Measurements from ENCODE around the gene APOBEC3F. TPM values are rescaled to one million over a fixed set of nuclear protein-coding genes. Genes with fewer than 3 reads are reported as not detected.

APOBEC3F gene
- total RNA-seq, 1 donor from 2014 or later = 5.3 TPM

DNA sequence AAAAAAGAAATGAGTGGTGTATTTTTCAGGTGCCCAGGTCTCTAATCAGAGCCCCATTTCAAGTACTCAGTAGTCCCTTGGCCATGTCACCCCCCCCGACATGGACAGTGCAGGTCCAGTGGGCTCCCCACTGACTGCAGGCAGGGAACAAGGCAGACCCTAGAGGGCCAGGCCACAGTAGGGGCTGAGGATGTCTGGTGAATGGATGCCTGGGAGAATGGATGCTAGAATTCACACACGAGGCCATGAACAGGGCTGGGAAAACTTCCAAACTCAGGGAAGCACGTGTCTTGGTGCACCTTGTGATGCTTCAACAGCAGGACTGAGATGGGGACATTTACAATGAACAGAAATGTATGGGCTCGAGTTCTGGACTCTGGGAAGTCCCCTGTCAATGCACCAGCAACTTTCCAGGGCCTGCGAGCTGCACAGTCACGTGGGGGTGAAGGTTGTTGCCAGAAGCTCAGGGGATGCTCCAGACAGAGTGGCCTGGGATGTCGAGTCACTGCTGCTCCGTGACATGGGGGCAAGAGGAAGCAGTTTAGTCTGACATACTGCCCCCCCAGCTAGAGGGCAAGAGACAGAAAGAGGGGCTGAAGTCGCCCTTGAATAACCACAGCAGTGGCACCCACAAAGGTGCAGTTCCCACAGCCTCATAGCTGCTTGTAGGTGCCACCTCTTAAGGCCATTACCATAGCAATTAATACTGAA lies 39.5 kb downstream of the APOBEC3F start:
- no peaks in the 10 kb centered on the region for H3K27me3 Mint-ChIP-seq (ENCODE audit: low read depth)
- H3K4me1 Mint-ChIP-seq (ENCODE audit: low read depth) = peaks cover 3% of the 10 kb centered on the region
- no peaks in the 10 kb centered on the region for H3K36me3 Mint-ChIP-seq (ENCODE audit: low read depth)
- no peak for DNase-seq (ENCODE audit: low spot score)
- H3K9me3 Mint-ChIP-seq (ENCODE audit: low read depth) = no peaks in the 10 kb centered on the region
- H3K27ac Mint-ChIP-seq (ENCODE audit: unreplicated experiment) = no peak overlapping the region
- H3K4me3 Mint-ChIP-seq (ENCODE audit: unreplicated experiment) = no peak overlapping the region
- TF ChIP-seq, protein P1, sequence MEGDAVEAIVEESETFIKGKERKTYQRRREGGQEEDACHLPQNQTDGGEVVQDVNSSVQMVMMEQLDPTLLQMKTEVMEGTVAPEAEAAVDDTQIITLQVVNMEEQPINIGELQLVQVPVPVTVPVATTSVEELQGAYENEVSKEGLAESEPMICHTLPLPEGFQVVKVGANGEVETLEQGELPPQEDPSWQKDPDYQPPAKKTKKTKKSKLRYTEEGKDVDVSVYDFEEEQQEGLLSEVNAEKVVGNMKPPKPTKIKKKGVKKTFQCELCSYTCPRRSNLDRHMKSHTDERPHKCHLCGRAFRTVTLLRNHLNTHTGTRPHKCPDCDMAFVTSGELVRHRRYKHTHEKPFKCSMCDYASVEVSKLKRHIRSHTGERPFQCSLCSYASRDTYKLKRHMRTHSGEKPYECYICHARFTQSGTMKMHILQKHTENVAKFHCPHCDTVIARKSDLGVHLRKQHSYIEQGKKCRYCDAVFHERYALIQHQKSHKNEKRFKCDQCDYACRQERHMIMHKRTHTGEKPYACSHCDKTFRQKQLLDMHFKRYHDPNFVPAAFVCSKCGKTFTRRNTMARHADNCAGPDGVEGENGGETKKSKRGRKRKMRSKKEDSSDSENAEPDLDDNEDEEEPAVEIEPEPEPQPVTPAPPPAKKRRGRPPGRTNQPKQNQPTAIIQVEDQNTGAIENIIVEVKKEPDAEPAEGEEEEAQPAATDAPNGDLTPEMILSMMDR (IDR thresholded peaks at IDR 0.05) = no peak

DNA sequence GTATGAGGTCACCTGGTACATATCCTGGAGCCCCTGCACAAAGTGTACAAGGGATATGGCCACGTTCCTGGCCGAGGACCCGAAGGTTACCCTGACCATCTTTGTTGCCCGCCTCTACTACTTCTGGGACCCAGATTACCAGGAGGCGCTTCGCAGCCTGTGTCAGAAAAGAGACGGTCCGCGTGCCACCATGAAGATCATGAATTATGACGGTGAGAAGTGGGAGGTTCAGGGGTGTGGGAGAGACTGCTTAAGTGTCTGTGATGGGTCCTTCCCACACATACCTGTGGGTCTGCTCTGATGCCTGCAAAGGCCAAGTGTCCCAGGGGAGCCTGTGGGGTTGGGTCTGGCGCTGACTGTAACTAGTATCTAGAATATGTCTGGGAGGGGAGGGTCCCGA lies 40.4 kb downstream of the APOBEC3F start:
- Mint-ChIP-seq H3K9me3 (ENCODE audit: low read depth) (no peaks in the 10 kb centered on the region), H3K36me3 (ENCODE audit: low read depth) (no peaks in the 10 kb centered on the region), H3K4me1 (ENCODE audit: low read depth) (peaks cover 3% of the 10 kb centered on the region), H3K27ac (ENCODE audit: unreplicated experiment) (no peak overlapping the region), H3K27me3 (ENCODE audit: low read depth) (peaks cover 2% of the 10 kb centered on the region), H3K4me3 (ENCODE audit: unreplicated experiment) (no peak overlapping the region)
- TF ChIP-seq, protein P1 (IDR thresholded peaks at IDR 0.05) = no peak
- no peak for DNase-seq (ENCODE audit: low spot score)

- Mint-ChIP-seq H3K27me3 (ENCODE audit: low read depth) (peaks cover 4% of the 10 kb centered on the region), H3K9me3 (ENCODE audit: low read depth) (no peaks in the 10 kb centered on the region), H3K4me3 (ENCODE audit: unreplicated experiment) (no peak overlapping the region), H3K27ac (ENCODE audit: unreplicated experiment) (no peak overlapping the region), H3K4me1 (ENCODE audit: low read depth) (peaks cover 3% of the 10 kb centered on the region), H3K36me3 (ENCODE audit: low read depth) (no peaks in the 10 kb centered on the region)
- DNase-seq (ENCODE audit: low spot score) = no peak
- TF ChIP-seq, protein P1 (IDR thresholded peaks at IDR 0.05) = no peak
These were observed 40.9 kb downstream of the APOBEC3F start for GRCh38 chr22:39081598-39081997.

DNA sequence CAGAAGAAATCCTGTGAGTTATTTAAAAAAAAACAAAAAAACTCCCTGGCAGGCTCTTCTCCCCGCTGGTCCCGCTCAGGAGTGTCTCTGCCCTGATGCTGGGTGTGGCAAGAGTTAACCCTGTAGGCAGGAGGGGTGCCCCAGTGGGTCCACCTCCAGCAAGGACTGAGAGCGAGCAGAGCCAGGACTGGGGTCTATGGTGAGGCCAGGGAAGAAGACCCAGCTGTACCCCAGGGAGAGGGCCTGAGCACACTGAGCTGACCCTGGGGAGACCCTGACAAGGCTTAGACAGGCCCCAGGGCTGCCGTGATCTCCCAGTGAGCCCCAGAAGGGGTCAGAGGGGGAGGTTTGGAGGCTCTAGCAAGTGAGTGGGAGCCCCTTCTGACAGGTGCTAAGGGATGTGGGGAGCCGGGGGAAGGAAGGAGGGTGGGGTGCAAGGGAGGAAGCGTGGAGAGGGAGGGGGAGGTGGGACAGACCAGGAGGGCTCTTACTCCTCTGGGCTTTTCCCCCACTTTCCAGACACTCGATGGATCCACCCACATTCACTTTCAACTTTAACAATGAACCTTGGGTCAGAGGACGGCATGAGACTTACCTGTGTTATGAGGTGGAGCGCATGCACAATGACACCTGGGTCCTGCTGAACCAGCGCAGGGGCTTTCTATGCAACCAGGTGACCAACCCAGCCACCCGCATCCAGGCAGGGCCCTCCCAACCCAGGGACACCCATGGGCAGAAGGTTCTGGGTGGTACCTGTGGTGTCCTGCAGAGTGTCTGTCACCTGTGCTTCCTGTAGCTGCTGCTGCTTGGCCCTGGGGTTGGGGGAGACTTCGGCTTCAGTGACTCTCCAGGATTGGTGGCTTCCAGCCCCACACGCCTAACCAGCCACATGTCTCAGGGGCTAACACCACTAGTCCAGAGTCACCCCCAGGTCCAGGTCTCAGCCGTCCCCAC lies 42.8 kb downstream of the APOBEC3F start:
- no peak overlapping the region for H3K4me3 Mint-ChIP-seq (ENCODE audit: unreplicated experiment)
- peaks cover 4% of the 10 kb centered on the region for H3K27me3 Mint-ChIP-seq (ENCODE audit: low read depth)
- no peak overlapping the region for H3K27ac Mint-ChIP-seq (ENCODE audit: unreplicated experiment)
- no peak for DNase-seq (ENCODE audit: low spot score)
- TF ChIP-seq, protein P1 (IDR thresholded peaks at IDR 0.05) = no peak
- H3K4me1 Mint-ChIP-seq (ENCODE audit: low read depth) = no peaks in the 10 kb centered on the region
- H3K36me3 Mint-ChIP-seq (ENCODE audit: low read depth) = no peaks in the 10 kb centered on the region
- H3K9me3 Mint-ChIP-seq (ENCODE audit: low read depth) = no peaks in the 10 kb centered on the region

DNA sequence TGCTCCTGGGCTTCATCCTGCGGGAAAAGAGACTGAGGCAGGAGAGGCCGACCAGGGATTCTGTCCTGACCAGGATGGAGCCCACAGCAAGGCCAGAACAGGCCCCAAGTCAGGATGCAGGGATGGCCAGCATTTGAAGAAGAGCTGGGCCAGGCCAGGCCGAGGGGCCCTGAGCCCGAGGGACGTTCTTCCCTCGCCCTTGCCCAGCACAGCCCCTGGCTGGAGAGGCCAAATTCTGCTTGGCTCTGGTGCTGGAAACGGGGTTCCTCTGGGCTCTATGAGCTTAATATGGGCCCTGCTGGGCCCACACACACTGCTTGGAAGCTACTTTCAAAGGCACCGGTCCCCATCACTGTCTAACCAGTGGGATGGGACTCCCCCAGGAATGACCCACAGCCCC lies 44.0 kb downstream of the APOBEC3F start:
- peaks cover 4% of the 10 kb centered on the region for H3K27me3 Mint-ChIP-seq (ENCODE audit: low read depth)
- H3K4me3 Mint-ChIP-seq (ENCODE audit: unreplicated experiment) = no peak overlapping the region
- no peak overlapping the region for H3K27ac Mint-ChIP-seq (ENCODE audit: unreplicated experiment)
- TF ChIP-seq, protein P1 (IDR thresholded peaks at IDR 0.05) = no peak
- H3K9me3 Mint-ChIP-seq (ENCODE audit: low read depth) = no peaks in the 10 kb centered on the region
- H3K36me3 Mint-ChIP-seq (ENCODE audit: low read depth) = no peaks in the 10 kb centered on the region
- DNase-seq (ENCODE audit: low spot score) = no peak
- no peaks in the 10 kb centered on the region for H3K4me1 Mint-ChIP-seq (ENCODE audit: low read depth)
